ENCODE data around the gene TSFM.

Gene TSFM

GRCh38 chr12:57834086-57834876 lies 51.7 kb downstream of the TSFM start:
- DNase-seq: no peak

- DNase-seq: no peak
These were observed 53.0 kb downstream of the TSFM start for GRCh38 chr12:57835366-57836288.

GRCh38 chr12:57836442-57837375 lies 54.1 kb downstream of the TSFM start:
- peak in 43 of 56 donors; percentile 10 to 73 (median 35) for DNase-seq

- no peak for DNase-seq
These were observed 55.4 kb downstream of the TSFM start for GRCh38 chr12:57837864-57838562.

GRCh38 chr12:57838594-57839302 lies 56.2 kb downstream of the TSFM start:
- DNase-seq: no peak

- DNase-seq: peak in 1 of 56 donors; percentile 37
These were observed 57.4 kb downstream of the TSFM start for GRCh38 chr12:57839996-57840395.

GRCh38 chr12:57840726-57841125 lies 58.1 kb downstream of the TSFM start:
- peak in 1 of 56 donors; percentile 27 for DNase-seq

- no peak for DNase-seq
These were observed 58.9 kb downstream of the TSFM start for GRCh38 chr12:57841445-57841844.

GRCh38 chr12:57842342-57843294 lies 60.0 kb downstream of the TSFM start:
- no peak for DNase-seq

GRCh38 chr12:57844709-57845477 lies 62.3 kb downstream of the TSFM start:
- DNase-seq: peak in 36 of 56 donors; percentile 12 to 67 (median 45)

GRCh38 chr12:57845478-57846284 lies 63.1 kb downstream of the TSFM start:
- peak in 55 of 56 donors; percentile 42 to 94 (median 79) for DNase-seq

GRCh38 chr12:57846285-57846576 lies 63.6 kb downstream of the TSFM start:
- peak in 2 of 56 donors; percentile 63 to 64 for DNase-seq

- peak; percentile 68 to 100 (median 98) for DNase-seq
These were observed 64.2 kb downstream of the TSFM start, which contains the start of gene CTDSP2 for GRCh38 chr12:57846577-57847319. CTDSP2 (minus strand) TSS chr12:57846729; CDS start chr12:57846435, 294 bp downstream.
